ENCODE measurements around the gene ATP8A2.
"Not testable (repeated sequence)": the region's sequence is repeated elsewhere in the genome, so short reads cannot be mapped to it uniquely, and the experiment has no call there.

The ATP8A2 gene

GRCh38 chr13:25371875-25372283 is at the start of gene ATP8A2:
ATP8A2 (plus strand) TSS chr13:25371974; CDS start chr13:25372213, 239 bp downstream.
- FAIRE-seq: no peak

GRCh38 chr13:25324100-25324499 is 47.7 kb upstream of the ATP8A2 start:
- FAIRE-seq: no peak

- no peak for FAIRE-seq
Measured at GRCh38 chr13:25329706-25330105, 42.1 kb upstream of the ATP8A2 start.

- FAIRE-seq: no peak
Measured at GRCh38 chr13:25330541-25330940, 41.2 kb upstream of the ATP8A2 start.

- peak; percentile 32 for FAIRE-seq
Measured at GRCh38 chr13:25335856-25336255, 35.9 kb upstream of the ATP8A2 start.

GRCh38 chr13:25345576-25345975 is 26.2 kb upstream of the ATP8A2 start:
- FAIRE-seq: no peak

- no peak for FAIRE-seq
Measured at GRCh38 chr13:25347151-25347550, 24.6 kb upstream of the ATP8A2 start.

- no peak for FAIRE-seq
Measured at GRCh38 chr13:25351404-25351803, 20.4 kb upstream of the ATP8A2 start.

- FAIRE-seq: no peak
Measured at GRCh38 chr13:25352230-25352629, 19.5 kb upstream of the ATP8A2 start.

GRCh38 chr13:25352806-25353205 is 19.0 kb upstream of the ATP8A2 start:
- no peak for FAIRE-seq

- FAIRE-seq: no peak
Measured at GRCh38 chr13:25353344-25353743, 18.4 kb upstream of the ATP8A2 start.

GRCh38 chr13:25354377-25354776 is 17.4 kb upstream of the ATP8A2 start:
- no peak for FAIRE-seq

GRCh38 chr13:25360443-25360842 is 11.3 kb upstream of the ATP8A2 start:
- not testable (repeated sequence) for FAIRE-seq

- FAIRE-seq: no peak
Measured at GRCh38 chr13:25365720-25366235, 6.0 kb upstream of the ATP8A2 start.

- no peak for FAIRE-seq
Measured at GRCh38 chr13:25371158-25371874, 458 bp upstream of the ATP8A2 start.

GRCh38 chr13:25372284-25373081 is 709 bp downstream of the ATP8A2 start:
- FAIRE-seq: no peak

GRCh38 chr13:25375727-25376358 is 4.1 kb downstream of the ATP8A2 start:
- FAIRE-seq: no peak

- no peak for FAIRE-seq
Measured at GRCh38 chr13:25377244-25377962, 5.6 kb downstream of the ATP8A2 start.

- no peak for FAIRE-seq
Measured at GRCh38 chr13:25378528-25378927, 6.8 kb downstream of the ATP8A2 start.

GRCh38 chr13:25379011-25379410 is 7.2 kb downstream of the ATP8A2 start:
- FAIRE-seq: no peak

- FAIRE-seq: no peak
Measured at GRCh38 chr13:25380082-25380481, 8.3 kb downstream of the ATP8A2 start.

GRCh38 chr13:25380741-25381324 is 9.1 kb downstream of the ATP8A2 start:
- FAIRE-seq: no peak
